NB4 (cell line): ENCODE measurements around the gene RASSF3.
"Not testable (repeated sequence)": the region's sequence is repeated elsewhere in the genome, so short reads cannot be mapped to it uniquely, and the experiment has no call there.

Experiments used
- DNase-seq: peaks from one replicate; pipeline ENCODE4 v3.0.0; 2010; ENCODE audit warnings: low read depth
- H3K4me3 ChIP-seq: one replicate; pipeline ENCODE4 v1.5.1; 2011; ENCODE audit warnings: mild to moderate bottlenecking, low read depth, low read length, moderate library complexity
- CTCF ChIP-seq: IDR thresholded peaks from one replicate; pipeline ENCODE4 v1.5.1; 2012; ENCODE audit warnings: low read depth, low read length
- MAX ChIP-seq: IDR thresholded peaks from 2 replicates; pipeline ENCODE4 v1.6.1; 2011; ENCODE audit warnings: low read depth, low read length
- MYC ChIP-seq: IDR thresholded peaks from 2 replicates; pipeline ENCODE4 v1.6.1; 2011; ENCODE audit warnings: low read depth, low read length
- POLR2A ChIP-seq: IDR thresholded peaks from 2 replicates; pipeline ENCODE4 v1.6.1; 2011; ENCODE audit warnings: mild to moderate bottlenecking; ENCODE audit not compliant: insufficient read length; ENCODE audit errors: extremely low read depth

The RASSF3 gene

GRCh38 chr12:64608901-64609535 is 1.3 kb upstream of the RASSF3 start:
- peak overlapping the region; percentile 70 for H3K4me3 ChIP-seq
- DNase-seq: peak; percentile 76

GRCh38 chr12:64609536-64610078 is 688 bp upstream of the RASSF3 start:
- DNase-seq: no peak
- TF ChIP-seq POLR2A: no peak
- no peak for TF ChIP-seq MYC
- no peak for TF ChIP-seq CTCF
- TF ChIP-seq MAX: 0 out of 2 replicates have a peak, but pooled peaks have one; percentile 6
- H3K4me3 ChIP-seq: peak overlapping the region; percentile 70

More at GRCh38 chr12:64608901-64609535, 1.3 kb upstream of the RASSF3 start:
- TF ChIP-seq MAX (peak; percentile 62), MYC (no peak; the same call in 1 of the 2 replicates)

GRCh38 chr12:64610660-64611340 is 505 bp downstream of the RASSF3 start:
- peak; percentile 95 for DNase-seq
- TF ChIP-seq MYC (peak; percentile 56), CTCF (no peak)

GRCh38 chr12:64611341-64612284 is 1.3 kb downstream of the RASSF3 start:
- TF ChIP-seq MYC (no peak), MAX (0 out of 2 replicates have a peak, but pooled peaks have one; percentile 18)
- peak; percentile 54 for DNase-seq

More at GRCh38 chr12:64610660-64611340, 505 bp downstream of the RASSF3 start:
- peak overlapping the region; percentile 84 for H3K4me3 ChIP-seq

GRCh38 chr12:64612843-64613242 is 2.5 kb downstream of the RASSF3 start:
- no peak overlapping the region for H3K4me3 ChIP-seq
- TF ChIP-seq MAX (no peak), POLR2A (no peak), MYC (no peak), CTCF (no peak)
- DNase-seq: no peak

More at GRCh38 chr12:64611341-64612284, 1.3 kb downstream of the RASSF3 start:
- peak overlapping the region; percentile 84 for H3K4me3 ChIP-seq

- not testable (repeated sequence) for DNase-seq, H3K4me3 ChIP-seq
Observed at GRCh38 chr12:64613775-64614398, 3.6 kb downstream of the RASSF3 start.

GRCh38 chr12:64616201-64616600 is 5.9 kb downstream of the RASSF3 start:
- H3K4me3 ChIP-seq: no peak overlapping the region
- DNase-seq: no peak
- TF ChIP-seq CTCF: no peak
- TF ChIP-seq MYC: no peak
- TF ChIP-seq MAX: no peak
- no peak for TF ChIP-seq POLR2A
